ENCODE measurements around the gene GNA15.
A peak's percentile ranks its signal among the peaks of the same experiment; 100 is the strongest.

GNA15 gene

DNA sequence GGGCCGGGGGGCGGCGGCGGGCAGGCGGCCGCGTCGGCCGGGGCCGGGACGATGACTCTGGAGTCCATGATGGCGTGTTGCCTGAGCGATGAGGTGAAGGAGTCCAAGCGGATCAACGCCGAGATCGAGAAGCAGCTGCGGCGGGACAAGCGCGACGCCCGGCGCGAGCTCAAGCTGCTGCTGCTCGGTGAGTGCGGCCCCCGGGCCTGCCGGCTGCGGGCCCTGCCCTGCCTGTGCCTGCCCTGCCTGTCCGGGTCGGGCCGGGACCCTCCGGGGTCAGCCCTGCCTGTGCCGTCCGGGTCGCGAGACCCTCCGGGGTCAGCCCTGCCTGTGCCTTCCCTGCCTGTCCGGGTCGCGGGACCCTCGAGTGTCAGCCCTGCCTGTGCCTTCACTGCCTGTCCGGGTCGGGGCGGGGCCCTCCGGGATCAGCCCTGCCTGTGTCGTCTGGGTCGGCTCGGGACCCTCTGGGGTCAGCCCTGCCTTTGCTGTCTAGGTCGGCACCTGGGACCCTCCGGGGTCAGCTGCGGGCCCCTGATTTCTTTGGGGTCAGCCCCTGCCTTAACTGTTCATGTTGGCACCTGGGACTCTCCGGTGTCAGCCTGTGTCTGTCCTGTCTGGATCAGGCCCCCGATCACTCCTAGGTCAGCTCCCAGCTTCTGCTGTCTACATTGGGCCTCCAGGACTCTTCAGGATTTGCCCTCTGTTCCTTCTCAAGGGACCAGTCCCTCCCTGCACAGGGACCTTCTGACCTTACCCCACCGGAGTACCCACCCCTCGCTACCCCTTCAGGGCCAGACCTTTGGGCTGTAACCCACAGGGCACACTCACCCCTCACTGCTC is 41.0 kb upstream of the GNA15 start (continued):
- TF ChIP-seq ZNF785 (tag by site-specific recombination; IDR thresholded peaks at IDR 0.05) (no peak), ZNF133 (tag by site-specific recombination; IDR thresholded peaks at IDR 0.05) (no peak), ZNF677 (tag by site-specific recombination; IDR thresholded peaks at IDR 0.05) (no peak), ZNF776 (tag by site-specific recombination; IDR thresholded peaks at IDR 0.05; ENCODE audit: borderline replicate concordance) (no peak), ZBTB20 (tag by site-specific recombination; IDR thresholded peaks at IDR 0.05) (peak; percentile 31; the same call in 1 of the 2 replicates), PATZ1 (tag by site-specific recombination; IDR thresholded peaks at IDR 0.05) (no peak), ZNF449 (tag by site-specific recombination; IDR thresholded peaks at IDR 0.05) (no peak), GLI4 (tag by site-specific recombination; IDR thresholded peaks at IDR 0.05) (no peak), ZNF658 (tag by site-specific recombination; IDR thresholded peaks at IDR 0.05) (0 out of 2 replicates have a peak, but pooled peaks have one; percentile 26), ZBTB21 (tag by site-specific recombination; IDR thresholded peaks at IDR 0.05) (no peak), ZNF830 (tag by site-specific recombination; IDR thresholded peaks at IDR 0.05; ENCODE audit: low read depth) (no peak), ZNF624 (tag by site-specific recombination; IDR thresholded peaks at IDR 0.05) (no peak), ZNF274 (IDR thresholded peaks at IDR 0.05; ENCODE audit: low read length) (no peak), ZNF274 (tag by site-specific recombination; IDR thresholded peaks at IDR 0.05; ENCODE audit: borderline replicate concordance) (no peak), KLF17 (tag by site-specific recombination; IDR thresholded peaks at IDR 0.05) (no peak), ZNF473 (tag by site-specific recombination; IDR thresholded peaks at IDR 0.05) (no peak), ZFHX2 (tag by site-specific recombination; conservative IDR thresholded peaks at IDR 0.05) (no peak), ZNF416 (tag by site-specific recombination; IDR thresholded peaks at IDR 0.05) (no peak), ZNF169 (tag by site-specific recombination; IDR thresholded peaks at IDR 0.05) (no peak), ZNF214 (tag by site-specific recombination; IDR thresholded peaks at IDR 0.05; ENCODE audit: borderline replicate concordance) (no peak), ZNF701 (tag by site-specific recombination; IDR thresholded peaks at IDR 0.05) (no peak), ZNF585B (tag by site-specific recombination; IDR thresholded peaks at IDR 0.05) (no peak), ZNF48 (tag by site-specific recombination; IDR thresholded peaks at IDR 0.05) (no peak), ZNF549 (tag by site-specific recombination; IDR thresholded peaks at IDR 0.05) (no peak), ZNF19 (tag by site-specific recombination; IDR thresholded peaks at IDR 0.05; ENCODE audit: low read depth) (no peak), BCL11B (tag by site-specific recombination; IDR thresholded peaks at IDR 0.05; ENCODE audit: low read depth) (0 out of 2 replicates have a peak, but pooled peaks have one; percentile 10)
- TF ChIP-seq, protein P1, sequence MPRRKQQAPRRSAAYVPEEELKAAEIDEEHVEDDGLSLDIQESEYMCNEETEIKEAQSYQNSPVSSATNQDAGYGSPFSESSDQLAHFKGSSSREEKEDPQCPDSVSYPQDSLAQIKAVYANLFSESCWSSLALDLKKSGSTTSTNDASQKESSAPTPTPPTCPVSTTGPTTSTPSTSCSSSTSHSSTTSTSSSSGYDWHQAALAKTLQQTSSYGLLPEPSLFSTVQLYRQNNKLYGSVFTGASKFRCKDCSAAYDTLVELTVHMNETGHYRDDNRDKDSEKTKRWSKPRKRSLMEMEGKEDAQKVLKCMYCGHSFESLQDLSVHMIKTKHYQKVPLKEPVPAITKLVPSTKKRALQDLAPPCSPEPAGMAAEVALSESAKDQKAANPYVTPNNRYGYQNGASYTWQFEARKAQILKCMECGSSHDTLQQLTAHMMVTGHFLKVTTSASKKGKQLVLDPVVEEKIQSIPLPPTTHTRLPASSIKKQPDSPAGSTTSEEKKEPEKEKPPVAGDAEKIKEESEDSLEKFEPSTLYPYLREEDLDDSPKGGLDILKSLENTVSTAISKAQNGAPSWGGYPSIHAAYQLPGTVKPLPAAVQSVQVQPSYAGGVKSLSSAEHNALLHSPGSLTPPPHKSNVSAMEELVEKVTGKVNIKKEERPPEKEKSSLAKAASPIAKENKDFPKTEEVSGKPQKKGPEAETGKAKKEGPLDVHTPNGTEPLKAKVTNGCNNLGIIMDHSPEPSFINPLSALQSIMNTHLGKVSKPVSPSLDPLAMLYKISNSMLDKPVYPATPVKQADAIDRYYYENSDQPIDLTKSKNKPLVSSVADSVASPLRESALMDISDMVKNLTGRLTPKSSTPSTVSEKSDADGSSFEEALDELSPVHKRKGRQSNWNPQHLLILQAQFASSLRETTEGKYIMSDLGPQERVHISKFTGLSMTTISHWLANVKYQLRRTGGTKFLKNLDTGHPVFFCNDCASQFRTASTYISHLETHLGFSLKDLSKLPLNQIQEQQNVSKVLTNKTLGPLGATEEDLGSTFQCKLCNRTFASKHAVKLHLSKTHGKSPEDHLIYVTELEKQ (tag by site-specific recombination; IDR thresholded peaks at IDR 0.05; ENCODE audit: borderline replicate concordance) = no peak
- TF ChIP-seq, protein P2, sequence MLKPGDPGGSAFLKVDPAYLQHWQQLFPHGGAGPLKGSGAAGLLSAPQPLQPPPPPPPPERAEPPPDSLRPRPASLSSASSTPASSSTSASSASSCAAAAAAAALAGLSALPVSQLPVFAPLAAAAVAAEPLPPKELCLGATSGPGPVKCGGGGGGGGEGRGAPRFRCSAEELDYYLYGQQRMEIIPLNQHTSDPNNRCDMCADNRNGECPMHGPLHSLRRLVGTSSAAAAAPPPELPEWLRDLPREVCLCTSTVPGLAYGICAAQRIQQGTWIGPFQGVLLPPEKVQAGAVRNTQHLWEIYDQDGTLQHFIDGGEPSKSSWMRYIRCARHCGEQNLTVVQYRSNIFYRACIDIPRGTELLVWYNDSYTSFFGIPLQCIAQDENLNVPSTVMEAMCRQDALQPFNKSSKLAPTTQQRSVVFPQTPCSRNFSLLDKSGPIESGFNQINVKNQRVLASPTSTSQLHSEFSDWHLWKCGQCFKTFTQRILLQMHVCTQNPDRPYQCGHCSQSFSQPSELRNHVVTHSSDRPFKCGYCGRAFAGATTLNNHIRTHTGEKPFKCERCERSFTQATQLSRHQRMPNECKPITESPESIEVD (tag by site-specific recombination; IDR thresholded peaks at IDR 0.05) = no peak
- TF ChIP-seq, protein P3, sequence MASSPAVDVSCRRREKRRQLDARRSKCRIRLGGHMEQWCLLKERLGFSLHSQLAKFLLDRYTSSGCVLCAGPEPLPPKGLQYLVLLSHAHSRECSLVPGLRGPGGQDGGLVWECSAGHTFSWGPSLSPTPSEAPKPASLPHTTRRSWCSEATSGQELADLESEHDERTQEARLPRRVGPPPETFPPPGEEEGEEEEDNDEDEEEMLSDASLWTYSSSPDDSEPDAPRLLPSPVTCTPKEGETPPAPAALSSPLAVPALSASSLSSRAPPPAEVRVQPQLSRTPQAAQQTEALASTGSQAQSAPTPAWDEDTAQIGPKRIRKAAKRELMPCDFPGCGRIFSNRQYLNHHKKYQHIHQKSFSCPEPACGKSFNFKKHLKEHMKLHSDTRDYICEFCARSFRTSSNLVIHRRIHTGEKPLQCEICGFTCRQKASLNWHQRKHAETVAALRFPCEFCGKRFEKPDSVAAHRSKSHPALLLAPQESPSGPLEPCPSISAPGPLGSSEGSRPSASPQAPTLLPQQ (tag by site-specific recombination; IDR thresholded peaks at IDR 0.05) = no peak
